Stimulated activated naive CD8-positive, alpha-beta T cell treated with anti-CD3 and anti-CD28 coated beads, Interleukin-15, amount 100 ng/mL, for 72 hours (primary cell): ENCODE data around the gene ZBTB22.
"Not testable (repeated sequence)": the region's sequence is repeated elsewhere in the genome, so short reads cannot be mapped to it uniquely, and the experiment has no call there.

Source experiments
- ATAC-seq: fragments of 150-1000 bp; cut with Tn5 transposase; 2 replicates; pipeline ENCODE4 v1.10.0; 2021; ENCODE audit warnings: mild to moderate bottlenecking, moderate library complexity
- DNase-seq, 2 donors: peaks; one replicate each; pipeline ENCODE4 v3.0.0; 2021 to 2022
- H3K27ac Mint-ChIP-seq, 2 donors: one replicate each; pipeline ENCODE4 v1.8.0; 2022; ENCODE audit warnings: mild to moderate bottlenecking in 2 of 2, mixed read lengths in 2 of 2, moderate library complexity in 2 of 2
- H3K27me3 Mint-ChIP-seq: one replicate; pipeline ENCODE4 v1.8.0; 2022; ENCODE audit warnings: mixed read lengths
- H3K4me1 Mint-ChIP-seq: one replicate; pipeline ENCODE4 v1.8.0; 2022; ENCODE audit warnings: mild to moderate bottlenecking, mixed read lengths
- H3K4me3 Mint-ChIP-seq, 2 donors: one replicate each; pipeline ENCODE4 v1.8.0; 2022; ENCODE audit warnings: mild to moderate bottlenecking in 2 of 2, mixed read lengths in 2 of 2, moderate library complexity in 1 of 2
- H3K9me3 Mint-ChIP-seq, 2 donors: one replicate each; pipeline ENCODE4 v1.8.0; 2022; ENCODE audit warnings: mixed read lengths in 2 of 2

Gene ZBTB22

GRCh38 chr6:33279971-33280511 lies 37.5 kb downstream of the ZBTB22 start:
- Mint-ChIP-seq H3K4me1 (peaks cover 64% of the 10 kb centered on the region), H3K27ac (peak overlapping the region in 1 of 2 donors; percentile 9), H3K9me3 (no peaks in the 10 kb centered on the region), H3K27me3 (no peaks in the 10 kb centered on the region), H3K4me3 (no peak overlapping the region)
- ATAC-seq (no peak), DNase-seq (no peak)

GRCh38 chr6:33279257-33279695 lies 38.3 kb downstream of the ZBTB22 start:
- H3K27ac Mint-ChIP-seq = no peak overlapping the region
- H3K4me1 Mint-ChIP-seq = peaks cover 72% of the 10 kb centered on the region
- no peaks in the 10 kb centered on the region for H3K9me3 Mint-ChIP-seq
- DNase-seq (no peak), ATAC-seq (no peak)
- no peak overlapping the region for H3K4me3 Mint-ChIP-seq
- H3K27me3 Mint-ChIP-seq = no peaks in the 10 kb centered on the region

- H3K4me3 Mint-ChIP-seq = no peak overlapping the region
- no peak overlapping the region for H3K27ac Mint-ChIP-seq
Measured at GRCh38 chr6:33278810-33279209, 38.7 kb downstream of the ZBTB22 start.

GRCh38 chr6:33278392-33278741 lies 39.2 kb downstream of the ZBTB22 start:
- no peaks in the 10 kb centered on the region for H3K9me3 Mint-ChIP-seq
- no peaks in the 10 kb centered on the region for H3K27me3 Mint-ChIP-seq
- H3K27ac Mint-ChIP-seq = no peak overlapping the region
- no peak for DNase-seq
- no peak for ATAC-seq
- H3K4me1 Mint-ChIP-seq = peaks cover 81% of the 10 kb centered on the region
- peak overlapping the region in 1 of 2 donors; percentile 87 for H3K4me3 Mint-ChIP-seq

More at GRCh38 chr6:33278810-33279209, 38.7 kb downstream of the ZBTB22 start:
- peaks cover 77% of the 10 kb centered on the region for H3K4me1 Mint-ChIP-seq
- ATAC-seq (no peak), DNase-seq (no peak)
- no peaks in the 10 kb centered on the region for H3K27me3 Mint-ChIP-seq
- no peaks in the 10 kb centered on the region for H3K9me3 Mint-ChIP-seq

- peak; percentile 40 to 51 for DNase-seq
- peaks cover 87% of the 10 kb centered on the region for H3K4me1 Mint-ChIP-seq
- peak; percentile 47 for ATAC-seq
Measured at GRCh38 chr6:33277663-33278391, 39.7 kb downstream of the ZBTB22 start.

GRCh38 chr6:33276864-33277662 lies 40.5 kb downstream of the ZBTB22 start, which contains the start of gene B3GALT4:
B3GALT4 (plus strand) TSS chr6:33277123; CDS start chr6:33277420, 297 bp downstream.
- DNase-seq = peak; percentile 79 to 87
- Mint-ChIP-seq H3K4me1 (peaks cover 86% of the 10 kb centered on the region), H3K9me3 (no peaks in the 10 kb centered on the region), H3K27ac (peak within 1 kb of the TSS; percentile 89 to 91), H3K4me3 (peak within 1 kb of the TSS; percentile 90 to 97), H3K27me3 (no peaks in the 10 kb centered on the region)
- ATAC-seq = peak; percentile 82

More at GRCh38 chr6:33277663-33278391, 39.7 kb downstream of the ZBTB22 start:
- Mint-ChIP-seq H3K27me3 (no peaks in the 10 kb centered on the region), H3K4me3 (peak overlapping the region; percentile 87 to 90), H3K9me3 (no peaks in the 10 kb centered on the region), H3K27ac (peak overlapping the region; percentile 89 to 91)

- Mint-ChIP-seq H3K4me1 (peaks cover 82% of the 10 kb centered on the region), H3K27me3 (no peaks in the 10 kb centered on the region), H3K9me3 (no peaks in the 10 kb centered on the region), H3K27ac (peak overlapping the region; percentile 51 to 70), H3K4me3 (peak overlapping the region; percentile 87 to 97)
- DNase-seq (peak in 1 of 2 donors; percentile 8), ATAC-seq (no peak)
Measured at GRCh38 chr6:33276581-33276863, 41.0 kb downstream of the ZBTB22 start.

- not testable (repeated sequence) for DNase-seq
- peaks cover 82% of the 10 kb centered on the region for H3K4me1 Mint-ChIP-seq
Measured at GRCh38 chr6:33275795-33276580, 41.6 kb downstream of the ZBTB22 start.

GRCh38 chr6:33273924-33274902 lies 43.3 kb downstream of the ZBTB22 start:
- Mint-ChIP-seq H3K27me3 (no peaks in the 10 kb centered on the region), H3K27ac (peak overlapping the region; percentile 75 to 100), H3K4me1 (peaks cover 80% of the 10 kb centered on the region), H3K9me3 (no peaks in the 10 kb centered on the region), H3K4me3 (peak overlapping the region; percentile 87 to 97)
- DNase-seq = no peak
- ATAC-seq = no peak

More at GRCh38 chr6:33275795-33276580, 41.6 kb downstream of the ZBTB22 start:
- H3K27me3 Mint-ChIP-seq, H3K9me3 Mint-ChIP-seq, ATAC-seq: not testable (repeated sequence)
- Mint-ChIP-seq H3K27ac (peak overlapping the region in 1 of 2 donors; percentile 59), H3K4me3 (peak overlapping the region; percentile 87 to 97)

- Mint-ChIP-seq H3K4me1 (peaks cover 72% of the 10 kb centered on the region), H3K9me3 (no peaks in the 10 kb centered on the region), H3K4me3 (peak overlapping the region; percentile 87 to 97), H3K27me3 (no peaks in the 10 kb centered on the region), H3K27ac (peak overlapping the region; percentile 99 to 100)
- no peak for ATAC-seq
- no peak for DNase-seq
Measured at GRCh38 chr6:33273129-33273923, 44.2 kb downstream of the ZBTB22 start.

GRCh38 chr6:33272275-33273128 lies 45.0 kb downstream of the ZBTB22 start:
- Mint-ChIP-seq H3K4me3 (peak overlapping the region; percentile 87 to 97), H3K27ac (peak overlapping the region; percentile 99 to 100), H3K4me1 (peaks cover 64% of the 10 kb centered on the region), H3K27me3 (no peaks in the 10 kb centered on the region), H3K9me3 (no peaks in the 10 kb centered on the region)
- ATAC-seq (peak; percentile 6), DNase-seq (no peak)

GRCh38 chr6:33271468-33272274 lies 45.9 kb downstream of the ZBTB22 start, which contains the start of the genes RPS18 and VPS52:
RPS18 (plus strand) TSS chr6:33272075; CDS start chr6:33272120, 45 bp downstream.
VPS52 (minus strand) TSS chr6:33271876; CDS start chr6:33271675, 201 bp downstream.
- Mint-ChIP-seq H3K27me3 (no peaks in the 10 kb centered on the region), H3K4me3 (peak within 1 kb of the TSS; percentile 87 to 97), H3K4me1 (peaks cover 58% of the 10 kb centered on the region), H3K9me3 (no peaks in the 10 kb centered on the region), H3K27ac (peak within 1 kb of the TSS; percentile 99 to 100)
- peak; percentile 91 to 94 for DNase-seq
- ATAC-seq = peak; percentile 93
